Sigmoid colon (tissue), 7 donors: ENCODE data around the gene MORN1. TPM values are rescaled to one million over a fixed set of nuclear protein-coding genes. Genes with fewer than 3 reads are reported as not detected.

ENCODE experiments used
- DNase-seq: peaks from one replicate; pipeline ENCODE4 v3.0.0-alpha.2; 2019
- H3K27ac ChIP-seq, 4 donors: fragments of 200-600 bp; sonication (generic); one replicate each; pipeline ENCODE4 v1.5.1; 2016 to 2019; ENCODE audit warnings: mild to moderate bottlenecking in 1 of 4
- H3K27me3 ChIP-seq, 3 donors: fragments of 200-600 bp; sonication (generic); one replicate each; pipeline ENCODE4 v1.5.1; 2019; ENCODE audit warnings: mild to moderate bottlenecking in 1 of 3
- H3K36me3 ChIP-seq, 4 donors: fragments of 200-600 bp; sonication (generic); one replicate each; pipeline ENCODE4 v1.5.1; 2016 to 2019
- H3K4me1 ChIP-seq, 4 donors: fragments of 200-600 bp; sonication (generic); one replicate each; pipeline ENCODE4 v1.5.1; 2017 to 2019
- H3K4me3 ChIP-seq, 4 donors: fragments of 200-600 bp; sonication (generic); one replicate each; pipeline ENCODE4 v1.5.1; 2017 to 2019; ENCODE audit warnings: mild to moderate bottlenecking in 2 of 4, moderate library complexity in 1 of 4
- H3K9me3 ChIP-seq, 4 donors: fragments of 200-600 bp in 3 of 4; sonication (generic) in 3 of 4; one replicate each; pipeline versions ENCODE4 v1.5.1 to v1.6.1; 2013 to 2019
- EP300 ChIP-seq, 4 donors: sonication (generic); formaldehyde crosslinking; IDR thresholded peaks; one replicate each; pipeline ENCODE4 v1.6.1; 2017; ENCODE audit warnings: antibody characterized with exemption in 4 of 4
- POLR2A ChIP-seq, 2 donors: fragments of 450-650 bp; IDR thresholded peaks; one replicate each; pipeline ENCODE4 v1.6.1; 2016; ENCODE audit warnings: antibody characterized with exemption in 2 of 2, mild to moderate bottlenecking in 2 of 2, moderate library complexity in 2 of 2
- POLR2AphosphoS5 ChIP-seq, 4 donors: sonication (generic); formaldehyde crosslinking; IDR thresholded peaks; one replicate each; pipeline ENCODE4 v1.6.1; 2017; ENCODE audit warnings: antibody characterized with exemption in 4 of 4
- WGBS, 2 donors: extraction: QIAGEN DNeasy Blood & Tissue Kit; methylation state at CpG; one replicate each; pipeline ENCODE4 v1.1.7; 2013; 5-methylcytosine and 5-hydroxymethylcytosine counted together
- intact Hi-C: fragments of 100-400 bp; cut with DNase I; formaldehyde crosslinking; loops from one replicate; pipeline ENCODE4 v1.15.1; 2023
- polyA plus RNA-seq, 3 donors: library from polyadenylated mRNA; stranded (reverse); fragments of 200-250 nt; gene quantifications; one replicate each; pipeline ENCODE4 v1.2.3, GENCODE V29; 2013
- total RNA-seq, 4 donors: library from RNA; depleted of rRNA; stranded (reverse); fragments of >200 nt; gene quantifications; one replicate each; pipeline ENCODE4 v1.1.0, GENCODE V29; 2016
- TF ChIP-seq, protein P1 (sequence below), 4 experiments: fragments of 450-650 bp in 3 of 4; fragments of 200-600 bp in 1 of 4; IDR thresholded peaks; one replicate each; pipeline ENCODE4 v1.5.1; 2016 to 2019; ENCODE audit warnings: antibody characterized with exemption in 4 of 4, mild to moderate bottlenecking in 3 of 4, moderate library complexity in 2 of 4
- donor health status: healthy with polysubstance abuse.
- donor health status: Bipolar disorder and iron deficiency.
- donor health status: healthy.

MORN1 gene
- total and polyA plus RNA-seq, 7 donors, result 2.4 to 9.1 (median 6.4) TPM

- TF ChIP-seq EP300 (IDR thresholded peaks at IDR 0.05), result no peak
- TF ChIP-seq, protein P1, sequence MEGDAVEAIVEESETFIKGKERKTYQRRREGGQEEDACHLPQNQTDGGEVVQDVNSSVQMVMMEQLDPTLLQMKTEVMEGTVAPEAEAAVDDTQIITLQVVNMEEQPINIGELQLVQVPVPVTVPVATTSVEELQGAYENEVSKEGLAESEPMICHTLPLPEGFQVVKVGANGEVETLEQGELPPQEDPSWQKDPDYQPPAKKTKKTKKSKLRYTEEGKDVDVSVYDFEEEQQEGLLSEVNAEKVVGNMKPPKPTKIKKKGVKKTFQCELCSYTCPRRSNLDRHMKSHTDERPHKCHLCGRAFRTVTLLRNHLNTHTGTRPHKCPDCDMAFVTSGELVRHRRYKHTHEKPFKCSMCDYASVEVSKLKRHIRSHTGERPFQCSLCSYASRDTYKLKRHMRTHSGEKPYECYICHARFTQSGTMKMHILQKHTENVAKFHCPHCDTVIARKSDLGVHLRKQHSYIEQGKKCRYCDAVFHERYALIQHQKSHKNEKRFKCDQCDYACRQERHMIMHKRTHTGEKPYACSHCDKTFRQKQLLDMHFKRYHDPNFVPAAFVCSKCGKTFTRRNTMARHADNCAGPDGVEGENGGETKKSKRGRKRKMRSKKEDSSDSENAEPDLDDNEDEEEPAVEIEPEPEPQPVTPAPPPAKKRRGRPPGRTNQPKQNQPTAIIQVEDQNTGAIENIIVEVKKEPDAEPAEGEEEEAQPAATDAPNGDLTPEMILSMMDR (IDR thresholded peaks at IDR 0.05), result no peak
- no peak for TF ChIP-seq POLR2A (IDR thresholded peaks at IDR 0.05)
- no peak for TF ChIP-seq POLR2AphosphoS5 (IDR thresholded peaks at IDR 0.05)
- Histone ChIP-seq H3K9me3 (no peaks in the 10 kb centered on the region), H3K36me3 (peaks cover 10 to 58% (median 40%) of the 10 kb centered on the region in 4 donors), H3K27me3 (no peaks in the 10 kb centered on the region), H3K4me1 (peaks cover 0 to 67% (median 54%) of the 10 kb centered on the region in 4 donors), H3K4me3 (no peak overlapping the region), H3K27ac (peak overlapping the region in 2 of 4 donors; percentile 27 to 74)
- 95 to 96% methylated on average over 41 of the region's 41 CpGs for WGBS, 2 donors
- intact Hi-C loops, result no loop called here
- no peak for DNase-seq
Observed at GRCh38 chr1:2307064-2307605, 84.2 kb downstream of the MORN1 start.

- TF ChIP-seq, protein P1 (IDR thresholded peaks at IDR 0.05), result no peak
- TF ChIP-seq POLR2A (IDR thresholded peaks at IDR 0.05) (no peak), POLR2AphosphoS5 (IDR thresholded peaks at IDR 0.05) (no peak), EP300 (IDR thresholded peaks at IDR 0.05) (no peak)
- no peak for DNase-seq
- H3K9me3 ChIP-seq, result no peaks in the 10 kb centered on the region
- peaks cover 10 to 58% (median 40%) of the 10 kb centered on the region in 4 donors for H3K36me3 ChIP-seq
- 94 to 95% methylated on average over 81 of the region's 81 CpGs for WGBS, 2 donors
- H3K4me1 ChIP-seq, result peaks cover 0 to 67% (median 54%) of the 10 kb centered on the region in 4 donors
- peak overlapping the region in 2 of 4 donors; percentile 74 to 76 for H3K27ac ChIP-seq
- H3K4me3 ChIP-seq, result no peak overlapping the region
- intact Hi-C loops, result no loop called here
- H3K27me3 ChIP-seq, result no peaks in the 10 kb centered on the region
Observed at GRCh38 chr1:2306151-2306978, 85.0 kb downstream of the MORN1 start.

DNA sequence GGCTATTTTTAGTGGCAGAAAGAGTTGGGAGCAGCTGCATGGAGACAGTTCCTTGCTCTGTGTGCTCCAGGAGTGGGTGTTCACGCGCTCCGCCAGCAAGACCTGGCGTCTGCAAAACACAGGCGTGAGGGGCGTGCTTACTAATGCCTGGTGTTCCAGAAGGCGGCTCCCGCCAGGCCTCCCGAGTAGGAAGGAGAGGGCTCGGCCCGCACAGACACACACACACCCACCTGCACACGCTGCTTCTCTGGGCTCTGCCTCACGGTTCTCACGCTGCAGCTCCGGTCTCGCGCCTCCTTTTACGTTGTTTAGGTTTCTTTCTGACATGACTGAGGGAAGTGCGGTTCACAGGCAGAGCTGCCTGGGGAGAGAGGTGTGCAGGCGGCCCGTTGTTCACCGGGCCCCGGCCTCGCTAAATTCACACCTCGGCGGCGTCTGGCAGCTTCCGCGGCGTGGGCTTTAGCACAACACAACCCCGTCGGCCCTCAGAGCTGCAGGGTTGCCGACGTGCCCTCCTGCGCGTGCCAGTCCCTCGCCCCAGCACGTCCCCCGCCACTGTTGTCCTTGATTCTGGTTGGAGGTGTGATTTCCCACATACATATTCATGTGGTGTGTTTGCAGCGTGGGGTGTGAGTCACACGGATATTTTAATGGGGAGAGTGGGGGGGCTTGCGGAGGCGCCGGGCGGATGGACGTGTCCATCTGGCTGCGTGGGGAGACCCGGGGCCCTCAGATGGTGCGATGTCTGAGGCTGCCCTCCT lies 86.3 kb downstream of the MORN1 start:
- Histone ChIP-seq H3K27ac (peak overlapping the region; percentile 41 to 76 (median 71)), H3K4me1 (peaks cover 0 to 67% (median 54%) of the 10 kb centered on the region in 4 donors), H3K4me3 (no peak overlapping the region), H3K27me3 (no peaks in the 10 kb centered on the region), H3K9me3 (no peaks in the 10 kb centered on the region), H3K36me3 (peaks cover 10 to 58% (median 40%) of the 10 kb centered on the region in 4 donors)
- no peak for TF ChIP-seq EP300 (IDR thresholded peaks at IDR 0.05)
- TF ChIP-seq POLR2AphosphoS5 (IDR thresholded peaks at IDR 0.05), result peak in 2 of 4 donors; percentile 13 to 15
- DNase-seq, result peak; percentile 91
- WGBS, 2 donors, result 86 to 93% methylated on average over 49 of the region's 49 CpGs
- intact Hi-C loops, result no loop called here

GRCh38 chr1:2304282-2304681 lies 87.1 kb downstream of the MORN1 start:
- Histone ChIP-seq H3K9me3 (no peaks in the 10 kb centered on the region), H3K27ac (peak overlapping the region; percentile 41 to 76 (median 71)), H3K4me1 (peaks cover 0 to 74% (median 59%) of the 10 kb centered on the region in 4 donors), H3K27me3 (no peaks in the 10 kb centered on the region), H3K36me3 (peaks cover 10 to 57% (median 40%) of the 10 kb centered on the region in 4 donors), H3K4me3 (no peak overlapping the region)
- WGBS, 2 donors, result 94 to 95% methylated on average over 22 of the region's 22 CpGs
- TF ChIP-seq EP300 (IDR thresholded peaks at IDR 0.05), result no peak
- no peak for TF ChIP-seq POLR2AphosphoS5 (IDR thresholded peaks at IDR 0.05)
- TF ChIP-seq, protein P1 (IDR thresholded peaks at IDR 0.05), result no peak
- TF ChIP-seq POLR2A (IDR thresholded peaks at IDR 0.05), result no peak
- intact Hi-C loops, result no loop called here
- DNase-seq, result no peak
